Ureter (tissue), 1 donor: ENCODE measurements around the gene ZNRF4. TPM values are rescaled to one million over a fixed set of nuclear protein-coding genes. Genes with fewer than 3 reads are reported as not detected.

Source experiments
- DNase-seq: peaks from one replicate; pipeline ENCODE4 v3.0.0-alpha.2; 2020; ENCODE audit warnings: low spot score
- total RNA-seq: library from RNA; stranded (reverse); gene quantifications from one replicate; pipeline ENCODE4 v1.2.4, GENCODE V29; 2023
- donor health status: DM: yes; HTN: yes; CAD: no.

Gene ZNRF4
- total RNA-seq, 1 donor from 2014 or later: not detected

- no peak for DNase-seq
Measured at GRCh38 chr19:5443723-5444122, 11.5 kb upstream of the ZNRF4 start.

- DNase-seq: no peak
Measured at GRCh38 chr19:5444431-5444830, 10.8 kb upstream of the ZNRF4 start.

GRCh38 chr19:5445071-5445470 is 10.1 kb upstream of the ZNRF4 start:
- no peak for DNase-seq

GRCh38 chr19:5445561-5446055 is 9.6 kb upstream of the ZNRF4 start:
- no peak for DNase-seq

GRCh38 chr19:5447700-5448311 is 7.4 kb upstream of the ZNRF4 start:
- no peak for DNase-seq

- no peak for DNase-seq
Measured at GRCh38 chr19:5448374-5448773, 6.8 kb upstream of the ZNRF4 start.

- DNase-seq: no peak
Measured at GRCh38 chr19:5450482-5451126, 4.6 kb upstream of the ZNRF4 start.

GRCh38 chr19:5451494-5451893 is 3.7 kb upstream of the ZNRF4 start:
- no peak for DNase-seq

GRCh38 chr19:5452594-5453565 is 2.3 kb upstream of the ZNRF4 start:
- no peak for DNase-seq

- no peak for DNase-seq
Measured at GRCh38 chr19:5454743-5455142, 474 bp upstream of the ZNRF4 start.

GRCh38 chr19:5456130-5456840 is 1.1 kb downstream of the ZNRF4 start:
- DNase-seq: no peak

GRCh38 chr19:5456841-5457200 is 1.6 kb downstream of the ZNRF4 start:
- DNase-seq: no peak

- no peak for DNase-seq
Measured at GRCh38 chr19:5457709-5458108, 2.5 kb downstream of the ZNRF4 start.

GRCh38 chr19:5458420-5458819 is 3.2 kb downstream of the ZNRF4 start:
- no peak for DNase-seq

- no peak for DNase-seq
Measured at GRCh38 chr19:5459360-5459759, 4.1 kb downstream of the ZNRF4 start.

- no peak for DNase-seq
Measured at GRCh38 chr19:5460748-5461147, 5.5 kb downstream of the ZNRF4 start.

GRCh38 chr19:5463959-5464358 is 8.7 kb downstream of the ZNRF4 start:
- no peak for DNase-seq

- DNase-seq: no peak
Measured at GRCh38 chr19:5466072-5466471, 10.9 kb downstream of the ZNRF4 start.

- peak; percentile 72 for DNase-seq
Measured at GRCh38 chr19:5466814-5467291, 11.6 kb downstream of the ZNRF4 start.

GRCh38 chr19:5470264-5470671 is 15.1 kb downstream of the ZNRF4 start:
- DNase-seq: peak; percentile 72

- DNase-seq: no peak
Measured at GRCh38 chr19:5472286-5472685, 17.1 kb downstream of the ZNRF4 start.

- DNase-seq: no peak
Measured at GRCh38 chr19:5473646-5474045, 18.4 kb downstream of the ZNRF4 start.
